HG02623 (cell line): ENCODE data around the gene PRKN.
"Not testable (repeated sequence)": the region's sequence is repeated elsewhere in the genome, so short reads cannot be mapped to it uniquely, and the experiment has no call there.

Source experiments
- ATAC-seq: cut with Tn5 transposase; IDR thresholded peaks from one replicate; pipeline ENCODE4 v1.9.1; 2021; ENCODE audit warnings: moderate library complexity; ENCODE audit not compliant: unreplicated experiment

The PRKN gene

GRCh38 chr6:162543221-162543620, 184.3 kb downstream of the PRKN start:
- ATAC-seq: no peak

GRCh38 chr6:162541019-162541601, 186.5 kb downstream of the PRKN start:
- ATAC-seq: no peak

DNA sequence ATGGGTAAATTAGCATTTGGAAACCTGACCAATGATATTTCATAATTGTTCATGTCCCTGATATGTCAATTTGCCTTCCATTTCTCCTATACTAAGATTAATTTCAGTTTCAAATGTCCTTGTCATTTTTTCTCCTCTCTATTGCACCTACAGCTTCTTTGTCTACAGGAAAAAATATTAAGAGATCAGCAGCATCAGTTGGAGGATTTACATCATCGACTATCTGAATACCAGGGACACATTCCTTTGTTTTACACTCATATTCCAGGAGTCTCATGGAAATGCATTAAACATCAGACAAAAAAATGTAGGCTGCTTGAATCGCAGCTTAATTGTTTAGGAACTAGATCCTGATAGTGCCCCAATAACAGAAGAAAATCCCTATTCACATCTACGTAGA, 188.2 kb downstream of the PRKN start:
- ATAC-seq: no peak

GRCh38 chr6:162538643-162539064, 188.9 kb downstream of the PRKN start:
- ATAC-seq: no peak

DNA sequence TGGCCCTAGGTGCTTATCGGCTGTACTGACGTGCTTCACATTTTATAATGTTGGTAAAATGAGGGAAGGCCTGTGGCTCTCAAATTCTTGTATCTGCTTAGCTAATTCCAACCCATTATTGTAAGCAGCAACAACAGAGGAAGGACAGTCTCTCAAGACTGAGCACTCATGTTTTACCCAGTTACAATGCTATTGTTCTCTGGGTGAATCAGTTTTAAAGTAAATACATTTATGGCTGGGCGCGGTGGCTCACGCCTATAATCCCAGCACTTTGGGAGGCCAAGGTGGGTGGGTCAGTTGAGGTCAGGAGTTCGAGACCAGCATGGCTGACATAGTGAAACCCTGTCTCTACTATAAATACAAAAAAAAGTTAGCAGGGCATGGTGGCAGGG, 194.6 kb downstream of the PRKN start:
- no peak for ATAC-seq

GRCh38 chr6:162532283-162533008, 195.1 kb downstream of the PRKN start:
- no peak for ATAC-seq

GRCh38 chr6:162531391-162531790, 196.2 kb downstream of the PRKN start:
- not testable (repeated sequence) for ATAC-seq

- no peak for ATAC-seq
Observed at GRCh38 chr6:162528538-162528937, 199.0 kb downstream of the PRKN start.

DNA sequence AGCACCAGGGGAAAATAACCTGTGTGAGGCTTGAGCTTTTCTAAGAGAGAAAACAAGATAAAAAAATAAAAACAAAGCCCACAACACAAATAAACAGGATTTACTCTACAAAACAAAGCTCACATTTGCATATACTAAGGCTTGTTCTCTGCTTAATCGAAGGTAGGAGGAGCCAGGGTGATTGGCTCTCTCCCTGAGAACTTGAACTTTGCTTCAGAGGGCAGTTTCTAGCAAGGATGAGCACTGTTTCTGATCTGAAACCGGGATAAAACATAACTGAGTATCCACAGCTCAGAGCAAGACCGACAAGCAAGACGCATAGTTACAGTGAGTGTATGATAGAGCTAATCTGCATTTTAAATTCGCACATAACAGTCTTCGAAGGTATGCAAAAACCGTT, 200.6 kb downstream of the PRKN start:
- ATAC-seq: no peak

DNA sequence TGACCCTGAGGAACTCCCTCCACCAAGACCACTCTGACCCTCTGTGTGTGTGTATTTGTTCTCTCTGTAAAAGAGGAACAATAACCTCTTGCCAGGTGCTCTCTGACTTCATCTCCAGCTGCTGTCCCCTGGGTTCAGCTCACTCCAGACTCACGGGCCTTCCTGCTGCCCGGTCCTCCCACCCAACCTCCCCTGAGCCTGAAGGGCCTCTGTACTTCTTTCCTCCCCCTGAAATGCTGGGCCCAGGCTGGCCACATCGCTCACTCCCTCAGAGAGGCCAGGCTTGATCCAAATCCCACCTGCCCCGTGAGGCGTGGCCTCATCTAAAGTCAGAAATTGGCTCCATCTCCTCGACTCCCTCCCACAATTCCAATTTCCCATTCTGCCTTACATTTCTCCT, 202.4 kb downstream of the PRKN start:
- no peak for ATAC-seq

DNA sequence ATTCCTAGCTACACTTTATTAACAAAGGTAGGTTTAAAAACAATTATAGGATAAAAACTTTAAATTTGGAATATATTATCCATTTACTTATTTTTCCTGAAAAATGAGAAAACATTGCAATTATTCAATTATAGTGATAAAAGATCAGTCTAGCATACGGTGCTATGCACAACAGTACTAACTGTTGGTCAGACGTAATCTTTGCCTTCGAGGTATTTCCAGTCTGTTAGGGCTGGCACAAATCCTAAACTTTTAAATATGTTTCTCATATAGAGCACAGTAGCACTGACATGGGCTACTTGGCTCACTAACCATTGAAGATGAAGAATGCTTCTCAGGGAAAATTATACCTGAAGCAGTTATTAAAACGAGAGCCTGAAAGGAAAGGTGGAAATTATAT, 214.8 kb downstream of the PRKN start:
- ATAC-seq: no peak

GRCh38 chr6:162497389-162497788, 230.2 kb downstream of the PRKN start:
- ATAC-seq: no peak

- ATAC-seq: no peak
Observed at GRCh38 chr6:162493917-162494316, 233.6 kb downstream of the PRKN start.

DNA sequence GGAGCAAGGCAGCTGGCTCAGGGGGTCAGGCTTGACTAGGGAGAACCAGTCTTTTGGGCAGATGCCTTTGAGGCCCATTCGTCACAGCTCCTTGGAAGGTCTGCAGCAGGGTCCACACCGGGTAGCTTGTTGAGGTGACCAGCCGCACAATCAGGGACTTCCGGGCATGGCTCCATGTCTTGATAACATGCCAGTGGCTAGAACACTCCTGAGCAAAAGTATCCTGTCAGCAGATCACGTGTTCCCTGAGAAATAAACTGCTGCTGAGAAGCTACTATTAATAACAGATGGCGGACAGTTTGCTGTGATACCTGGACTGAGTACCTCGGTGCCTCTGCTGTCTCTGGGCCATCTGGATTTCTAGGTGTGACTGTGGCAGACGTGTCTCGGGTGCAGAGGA, 235.9 kb downstream of the PRKN start:
- no peak for ATAC-seq

DNA sequence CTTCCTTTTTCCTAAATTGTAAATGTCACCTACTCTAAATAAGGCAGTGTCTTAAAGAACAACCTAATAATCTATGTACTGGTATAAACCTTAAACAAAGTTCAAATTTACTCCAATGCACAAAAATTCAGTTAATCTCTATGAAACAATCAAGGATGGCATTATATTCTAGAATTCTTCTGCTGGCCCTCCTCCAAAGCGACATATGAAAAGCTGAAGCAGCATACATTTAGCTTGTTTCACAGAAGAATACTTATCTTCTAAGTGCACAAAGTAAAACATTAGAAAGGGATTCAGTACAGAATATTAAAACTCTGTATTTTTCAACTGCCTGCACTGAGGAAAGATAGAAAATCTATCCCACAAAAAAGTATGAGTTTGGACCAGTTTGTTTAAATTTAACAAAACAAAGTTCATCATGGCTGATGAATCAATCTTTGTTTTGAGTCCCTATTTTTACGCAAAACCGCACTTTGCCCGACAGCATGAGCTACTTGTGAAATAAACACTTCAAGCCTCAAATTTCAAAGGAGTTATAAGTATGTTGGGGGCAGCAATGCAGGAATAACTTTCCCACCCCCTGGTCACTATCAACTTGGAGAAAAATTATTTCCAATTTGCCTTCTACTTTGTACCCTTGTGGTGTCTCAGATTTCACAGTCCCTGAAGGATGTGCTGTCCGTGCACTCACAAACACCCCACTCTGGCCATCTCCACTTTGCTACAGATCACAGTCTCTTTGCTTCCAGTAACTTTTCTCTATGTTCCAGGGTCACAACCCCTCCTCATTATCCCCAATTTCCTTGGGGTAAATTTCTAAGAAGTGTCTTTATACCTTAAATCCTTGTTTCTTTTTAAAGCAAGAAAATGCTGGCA, 238.2 kb downstream of the PRKN start:
- no peak for ATAC-seq

DNA sequence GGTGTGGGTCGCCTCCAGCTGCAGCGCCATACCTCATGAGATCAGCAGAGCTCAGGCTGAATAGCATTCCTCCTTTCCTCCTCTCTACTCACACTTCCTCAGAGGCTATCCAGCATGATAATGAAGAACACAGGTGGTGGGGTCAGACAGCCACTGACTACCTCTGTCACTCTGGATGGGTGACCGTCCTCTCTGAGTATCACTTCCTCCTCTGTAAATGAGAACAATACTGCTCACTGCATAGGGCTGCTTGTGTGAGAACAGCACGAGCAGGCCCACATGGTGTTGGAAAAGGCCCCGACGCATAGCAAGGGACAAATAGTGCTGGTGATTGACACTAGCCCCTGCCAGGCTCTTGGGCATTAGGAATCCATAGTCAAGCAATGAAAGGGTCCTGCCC, 239.1 kb downstream of the PRKN start:
- ATAC-seq: no peak

DNA sequence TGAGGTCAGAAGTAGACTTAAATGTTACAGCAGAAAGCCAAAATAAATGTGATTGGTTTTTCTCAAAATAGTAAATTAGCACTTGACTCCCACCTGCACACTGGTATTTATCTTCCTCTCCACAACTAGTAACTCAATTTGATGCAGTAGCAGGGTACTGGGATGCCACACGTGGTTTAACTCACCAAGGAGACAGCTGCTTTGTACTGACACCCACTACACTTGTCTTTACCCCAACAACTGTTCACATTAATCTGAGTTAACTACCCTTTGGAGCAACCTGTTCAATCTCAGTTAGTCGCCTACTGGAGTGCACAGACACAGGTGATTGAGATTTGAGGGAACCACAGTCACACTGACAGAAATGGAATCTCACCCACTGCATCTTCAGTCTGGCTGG, 242.1 kb downstream of the PRKN start:
- ATAC-seq: no peak

DNA sequence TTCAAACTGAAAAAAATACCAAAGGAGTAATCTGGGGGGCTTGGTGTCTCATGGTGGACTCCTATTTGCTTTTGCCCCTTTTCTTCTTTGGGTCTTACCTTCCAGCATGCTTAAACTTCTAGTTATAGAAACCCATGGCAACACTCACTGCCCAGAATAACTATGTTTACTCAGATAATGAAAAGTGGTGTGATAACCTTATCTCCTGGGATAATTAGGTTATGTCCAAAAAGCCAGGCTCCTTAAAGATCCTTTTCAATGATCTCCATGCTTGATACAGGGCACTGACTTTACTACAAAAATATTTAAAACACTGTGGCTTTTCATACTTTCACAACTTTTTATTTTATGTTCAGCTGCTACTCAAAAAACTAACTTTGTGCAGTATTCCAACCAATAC, 245.6 kb downstream of the PRKN start:
- ATAC-seq: no peak

- no peak for ATAC-seq
Observed at GRCh38 chr6:162481320-162481719, 246.2 kb downstream of the PRKN start.

DNA sequence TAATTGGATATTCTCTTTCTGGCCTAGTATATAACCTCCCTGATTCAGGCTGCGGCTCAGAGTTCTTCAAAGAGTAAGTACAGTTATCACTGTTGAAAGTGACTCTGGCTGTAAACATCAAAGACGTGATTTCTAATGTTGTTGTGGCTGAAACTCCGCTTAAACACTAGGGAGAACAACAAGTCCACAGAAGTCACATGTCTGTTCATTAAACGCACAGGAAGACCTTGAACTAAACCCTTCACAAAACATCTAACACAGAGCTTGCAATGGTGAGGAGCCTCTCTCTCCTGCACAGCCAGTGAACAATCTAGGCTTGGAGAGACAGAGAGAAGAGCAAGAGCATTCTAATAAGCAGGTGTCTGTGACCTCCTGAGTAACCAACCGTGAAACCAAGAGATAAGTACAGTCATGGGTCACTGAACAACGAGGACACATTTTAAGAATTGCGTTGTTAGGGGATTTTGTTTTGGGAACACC, 249.3 kb downstream of the PRKN start:
- ATAC-seq: no peak

DNA sequence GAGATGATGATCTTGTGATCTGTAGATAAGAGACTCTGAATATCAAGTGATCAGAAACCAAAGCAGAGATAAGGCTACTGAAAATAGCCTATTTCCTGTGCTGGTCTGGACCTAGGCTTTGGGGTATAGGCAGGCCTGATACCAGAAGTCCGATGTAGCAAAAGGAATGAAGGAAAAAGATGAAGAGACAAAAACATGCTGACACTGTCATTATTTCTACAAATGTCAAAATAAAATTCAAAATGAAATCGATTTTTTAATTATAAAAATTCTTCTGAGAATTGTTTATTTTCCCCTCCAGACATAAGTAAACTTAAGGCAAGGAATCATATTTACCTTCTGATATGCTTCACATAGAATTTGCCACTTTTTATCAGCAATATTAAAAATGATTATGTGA, 252.8 kb downstream of the PRKN start:
- no peak for ATAC-seq

- ATAC-seq: no peak
Observed at GRCh38 chr6:162471842-162472241, 255.7 kb downstream of the PRKN start.
